Cardiac septum (tissue), 1 donor: ENCODE results near the gene RDH12. TPM values are rescaled to one million over a fixed set of nuclear protein-coding genes. Genes with fewer than 3 reads are reported as not detected.
"Not testable (repeated sequence)": the region's sequence is repeated elsewhere in the genome, so short reads cannot be mapped to it uniquely, and the experiment has no call there.

Experiments
- DNase-seq: peaks from one replicate; pipeline ENCODE4 v3.0.0-alpha.2; 2020; ENCODE audit warnings: low spot score
- intact Hi-C: fragments of 100-400 bp; cut with DNase I; formaldehyde crosslinking; loops from one replicate; pipeline ENCODE4 v1.14.0; 2022
- total RNA-seq: library from RNA; stranded (reverse); fragmentation: NEBNext Ultra II Directional; extraction: Animal tissue kit (Norgen Biotek cat#: 25700); gene quantifications from one replicate; pipeline ENCODE4 v1.2.1, GENCODE V29; 2021
- donor health status: DM: no; HTN: no; CAD: no.

The RDH12 gene
- total RNA-seq, 1 donor from 2014 or later: not detected

DNA sequence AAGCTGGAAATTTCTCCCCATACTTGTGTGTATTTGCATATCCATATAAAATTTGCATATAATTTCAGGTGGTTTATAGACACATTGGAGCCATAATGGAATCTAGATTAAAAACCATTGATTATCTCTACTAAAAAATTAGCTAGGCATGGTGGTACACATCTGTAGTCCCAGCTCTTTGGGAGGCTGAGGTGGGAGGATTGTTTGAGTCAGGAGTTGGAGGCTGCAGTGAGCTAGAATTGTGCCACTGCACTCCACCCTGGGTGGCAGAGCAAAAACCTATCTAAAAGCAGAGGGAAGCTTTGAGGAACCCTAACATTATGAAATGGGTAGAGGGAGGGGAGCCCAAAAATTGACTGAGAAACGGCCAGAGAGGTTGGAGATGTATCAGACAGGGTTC, 3.5 kb upstream of the RDH12 start:
- DNase-seq: no peak
- intact Hi-C loops: no loop called here

DNA sequence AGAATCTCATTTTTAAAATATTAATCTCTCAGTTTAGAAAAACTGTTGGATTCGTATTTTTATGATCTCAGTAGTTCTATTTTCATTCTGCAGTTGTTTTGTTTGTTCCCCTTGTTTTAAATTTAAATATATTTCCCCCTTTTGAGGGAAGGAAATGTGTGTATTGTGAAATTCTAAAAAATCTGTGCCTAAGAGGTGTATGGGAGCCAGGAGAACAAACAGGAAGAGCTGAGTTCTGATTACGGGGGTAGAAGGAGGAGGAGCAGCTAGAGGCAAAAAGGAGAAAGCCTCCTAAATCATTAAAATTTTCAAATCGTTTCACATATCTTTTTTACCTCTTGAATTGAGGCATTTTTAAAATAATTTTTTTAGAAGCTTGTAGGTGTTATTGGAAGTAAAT, 2.3 kb downstream of the RDH12 start:
- DNase-seq: no peak
- intact Hi-C loops: loop anchor here (2.0 to 10.0 kb wide), 3 partner anchors 85 to 279 kb away; partner anchors contain the start of gene ARG2

DNA sequence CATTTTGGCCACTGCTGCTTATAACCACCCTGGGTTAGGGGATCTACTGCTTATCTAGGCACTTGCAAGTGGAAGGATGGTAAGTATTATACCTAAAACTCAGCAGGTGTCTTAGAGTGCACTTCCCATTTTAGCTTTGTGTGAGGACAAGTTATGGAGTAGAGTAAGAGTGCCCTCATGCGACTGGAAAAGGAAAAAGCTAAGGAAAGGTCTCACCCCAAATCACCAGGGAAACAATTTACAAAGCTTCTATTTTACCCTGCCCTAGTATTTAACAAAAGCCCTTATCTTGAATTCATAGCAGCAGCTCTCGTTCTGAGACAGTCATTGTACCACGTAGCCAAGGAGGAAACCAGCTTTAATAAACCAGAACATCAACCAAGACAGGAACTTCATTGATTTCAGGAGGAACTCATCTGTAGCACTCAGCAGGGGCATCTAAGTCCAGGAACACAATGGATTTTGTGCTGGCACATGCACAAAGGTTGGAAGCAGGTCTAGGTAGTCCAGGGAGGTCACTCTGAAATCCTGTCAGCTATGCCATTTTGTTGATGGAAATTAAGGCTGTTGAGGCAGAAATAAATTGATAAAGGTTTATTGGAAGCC, 2.9 kb downstream of the RDH12 start:
- intact Hi-C loops: loop anchor here (2.0 to 10.0 kb wide), 3 partner anchors 86 to 280 kb away; partner anchors contain the start of gene ARG2
- no peak for DNase-seq

DNA sequence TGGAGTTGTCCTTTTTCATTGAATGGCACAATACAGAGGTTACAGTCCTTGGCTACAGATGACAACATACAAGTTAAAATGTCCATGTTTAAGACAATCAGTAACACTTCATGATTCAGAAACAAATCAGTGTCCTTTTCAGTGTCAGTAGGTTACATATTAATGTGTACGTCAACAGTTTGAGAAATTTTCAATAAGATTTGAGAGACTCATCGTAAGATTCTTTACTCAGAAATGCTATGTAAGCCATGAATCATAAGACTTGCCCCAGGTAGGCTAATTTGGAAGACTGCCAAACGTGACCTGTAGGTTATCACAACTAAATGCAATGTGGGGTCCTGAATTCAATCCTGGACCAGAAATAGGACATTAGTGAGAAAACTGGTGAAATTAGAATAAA, 3.5 kb downstream of the RDH12 start:
- intact Hi-C loops: loop anchor here (2.0 to 10.0 kb wide), 2 partner anchors 86 to 280 kb away; partner anchors contain the start of gene ARG2
- DNase-seq: no peak

DNA sequence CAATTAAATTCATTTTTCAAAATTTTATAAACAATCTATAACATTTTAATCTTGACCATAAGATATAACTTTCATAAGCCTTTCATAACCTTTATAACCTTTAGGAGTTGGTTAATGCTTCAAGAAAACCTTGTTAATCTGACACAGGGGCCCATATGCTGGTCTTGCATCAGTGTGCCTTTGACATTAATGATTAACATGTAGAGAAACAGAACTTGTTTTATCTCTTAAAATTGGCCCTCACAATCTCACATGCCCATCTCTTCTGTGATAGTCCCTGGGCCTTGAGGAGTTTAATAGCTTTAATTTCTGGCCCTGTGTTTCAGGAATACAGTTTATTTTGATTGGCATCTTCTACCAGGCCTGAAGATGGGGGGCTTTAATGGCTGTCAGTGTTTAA, 7.7 kb downstream of the RDH12 start:
- not testable (repeated sequence) for DNase-seq
- intact Hi-C loops: loop anchor here (10.0 kb wide), 1 partner anchor 285 kb away; no protein-coding TSS in a partner anchor

DNA sequence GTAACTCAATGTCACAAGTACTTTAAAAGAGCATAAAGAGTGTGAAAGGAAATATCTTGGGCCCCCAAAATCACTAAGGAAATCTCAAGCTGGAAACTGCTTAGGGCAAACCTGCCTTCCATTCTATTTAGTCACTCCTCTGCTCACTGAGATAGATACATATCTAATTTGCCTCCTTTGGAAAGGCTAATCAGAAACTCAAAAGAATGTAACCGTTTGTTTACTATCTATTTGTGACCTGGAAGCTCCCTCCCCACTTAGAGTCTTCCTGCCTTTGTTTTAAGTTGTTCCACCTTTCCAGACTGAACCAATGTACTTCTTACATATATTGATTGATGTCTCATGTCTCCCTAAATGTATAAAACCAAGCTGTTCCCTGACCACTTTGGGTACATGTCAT, 8.1 kb downstream of the RDH12 start:
- intact Hi-C loops: loop anchor here (10.0 kb wide), 1 partner anchor 285 kb away; no protein-coding TSS in a partner anchor
- DNase-seq: not testable (repeated sequence)

DNA sequence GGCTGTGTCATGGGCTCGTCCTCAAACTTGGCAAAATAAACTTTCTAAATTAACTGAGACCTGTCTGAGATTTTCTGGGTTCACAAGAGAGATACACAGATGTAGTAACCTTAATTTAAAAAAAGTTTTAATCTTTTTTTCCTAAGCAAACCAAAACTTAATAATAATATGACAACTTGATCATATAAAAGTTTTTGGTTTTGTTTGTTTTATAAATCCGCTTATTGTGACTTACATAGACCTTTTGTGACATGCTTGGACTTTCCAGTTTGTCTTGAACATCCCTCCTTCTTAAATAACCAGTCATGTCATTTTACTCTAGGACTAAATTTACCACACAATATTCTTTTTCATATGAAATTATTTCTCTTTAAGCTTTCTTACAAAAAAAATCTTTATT, 8.5 kb downstream of the RDH12 start:
- DNase-seq: no peak
- intact Hi-C loops: no loop called here

DNA sequence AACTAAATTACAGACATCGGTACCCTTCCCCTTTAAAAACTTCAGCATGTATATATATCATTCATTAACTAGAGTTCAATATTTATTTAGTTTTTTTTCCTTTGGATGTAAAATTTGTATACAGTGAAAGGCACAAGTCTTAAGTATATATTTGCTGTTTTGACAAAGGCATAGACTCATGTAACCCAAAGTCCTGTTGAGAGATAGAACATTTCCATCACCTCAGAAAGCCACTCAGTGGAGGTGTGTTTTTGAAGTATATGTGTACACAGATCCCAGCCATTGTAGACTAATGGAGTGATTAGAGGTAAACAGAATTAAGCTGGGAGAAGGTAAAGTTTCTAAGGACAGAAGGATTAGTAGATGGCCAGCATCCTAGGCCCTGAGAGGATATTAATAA, 15.4 kb downstream of the RDH12 start:
- intact Hi-C loops: no loop called here
- no peak for DNase-seq

DNA sequence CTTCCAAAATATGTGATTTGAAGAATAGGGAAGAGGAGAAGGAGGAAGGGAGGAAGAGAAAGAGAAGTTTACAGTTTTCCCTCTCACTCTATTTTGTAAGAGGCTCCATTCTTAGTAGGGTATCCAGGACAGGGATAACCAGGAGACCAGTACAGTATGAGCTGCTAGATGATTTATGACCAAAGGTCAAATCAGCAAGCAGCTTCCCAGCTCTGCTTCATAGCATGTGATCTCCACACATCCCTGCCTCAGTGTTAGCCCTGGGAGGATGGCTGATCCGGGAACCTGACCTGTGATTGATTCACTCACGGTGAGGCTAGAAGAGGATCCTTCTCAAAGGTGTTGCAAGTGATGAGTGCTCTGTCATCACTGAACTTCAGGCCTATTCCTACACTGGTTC, 16.6 kb downstream of the RDH12 start:
- no peak for DNase-seq
- intact Hi-C loops: no loop called here

DNA sequence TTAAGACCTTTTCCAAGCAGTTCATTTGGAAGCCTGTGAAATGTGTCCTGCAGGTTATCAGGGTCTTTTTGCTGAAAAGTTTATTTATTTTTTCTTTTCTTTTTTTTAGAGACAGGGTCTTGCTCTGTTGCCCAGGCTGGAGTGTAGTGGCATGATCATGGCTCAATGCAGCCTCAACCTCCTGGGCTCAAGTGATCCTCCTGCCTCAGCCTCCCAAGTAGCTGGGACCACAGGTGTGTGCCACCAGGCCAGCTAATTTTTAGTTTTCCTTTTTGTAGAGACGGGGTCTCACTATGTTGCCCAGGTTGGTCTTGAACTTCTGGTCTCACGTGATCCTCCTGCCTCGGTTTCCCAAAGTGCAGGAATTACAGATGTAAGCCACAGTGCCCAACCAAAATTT, 17.7 kb downstream of the RDH12 start:
- intact Hi-C loops: not testable (repeated sequence)

DNA sequence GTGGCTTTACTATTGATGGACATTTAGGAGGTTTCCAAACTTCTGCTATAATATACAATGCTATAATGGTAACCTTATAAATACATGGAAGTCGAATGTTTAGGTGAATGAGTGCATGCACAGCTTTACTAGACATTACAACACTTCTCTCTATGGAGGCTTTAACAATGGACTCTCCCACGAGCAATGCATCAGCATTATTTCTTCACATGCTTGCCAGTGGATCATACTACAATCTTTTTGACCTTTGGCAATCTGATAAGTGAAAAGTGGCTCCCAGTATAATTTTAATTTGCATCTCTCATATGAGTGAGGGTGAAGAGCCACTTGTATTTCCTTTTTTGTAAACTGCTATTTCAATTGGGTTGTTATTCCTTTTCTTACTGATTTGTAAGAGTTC, 18.2 kb downstream of the RDH12 start:
- DNase-seq: no peak
- intact Hi-C loops: no loop called here

More for the DNA sequence above, 17.7 kb downstream of the RDH12 start:
- not testable (repeated sequence) for DNase-seq

DNA sequence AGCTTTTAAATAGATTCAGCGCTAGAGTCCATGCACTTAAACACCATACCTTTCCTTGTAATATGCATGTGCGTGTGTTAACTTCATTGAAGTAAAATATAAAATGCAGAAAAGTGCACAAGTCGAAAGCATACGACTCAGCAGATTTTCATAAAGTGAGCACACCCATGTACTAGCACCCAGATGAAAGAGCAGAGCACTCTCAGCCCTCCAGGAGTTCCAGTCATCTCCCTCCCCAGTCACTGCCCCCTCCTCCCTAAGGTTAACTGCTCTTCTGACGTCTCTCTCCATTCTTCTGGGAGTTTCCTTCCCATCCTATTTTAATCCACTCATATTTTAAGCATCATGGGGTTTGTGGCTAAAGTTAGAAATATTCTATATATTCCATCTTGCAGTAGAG, 20.2 kb downstream of the RDH12 start:
- intact Hi-C loops: no loop called here
- no peak for DNase-seq

DNA sequence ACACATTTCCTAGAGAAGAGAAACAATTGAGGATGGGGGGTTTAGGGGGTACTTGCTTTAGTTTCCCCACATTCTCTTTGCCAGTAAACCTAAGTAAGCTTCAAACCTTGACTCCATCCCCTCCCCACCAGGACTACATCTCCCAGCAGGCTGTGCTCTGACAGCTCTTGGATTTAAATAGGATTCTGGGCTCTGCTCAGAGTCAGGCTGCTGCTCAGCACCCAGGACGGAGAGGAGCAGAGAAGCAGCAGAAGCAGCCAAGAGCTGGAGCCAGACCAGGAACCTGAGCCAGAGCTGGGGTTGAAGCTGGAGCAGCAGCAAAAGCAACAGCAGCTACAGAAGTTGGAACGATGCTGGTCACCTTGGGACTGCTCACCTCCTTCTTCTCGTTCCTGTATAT, 20.6 kb downstream of the RDH12 start:
- DNase-seq: peak; percentile 81
- intact Hi-C loops: no loop called here

DNA sequence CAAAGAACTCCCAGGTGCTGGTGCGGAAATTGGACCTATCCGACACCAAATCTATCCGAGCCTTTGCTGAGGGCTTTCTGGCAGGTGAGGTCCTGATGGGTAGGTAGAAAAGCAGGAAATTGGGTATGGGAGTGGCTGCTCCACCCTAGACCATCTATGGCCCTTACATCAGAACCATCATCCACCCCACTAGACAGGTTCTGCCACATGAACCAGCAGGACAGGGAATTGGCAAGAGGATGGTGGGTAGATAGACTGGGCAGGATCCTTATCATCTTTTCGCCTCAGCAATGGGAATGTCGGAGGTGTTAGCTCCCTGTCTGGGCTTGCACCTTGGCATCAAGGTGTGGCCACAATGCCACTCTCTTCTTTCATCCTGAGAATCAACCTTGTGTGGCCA, 23.5 kb downstream of the RDH12 start:
- intact Hi-C loops: no loop called here
- DNase-seq: no peak

DNA sequence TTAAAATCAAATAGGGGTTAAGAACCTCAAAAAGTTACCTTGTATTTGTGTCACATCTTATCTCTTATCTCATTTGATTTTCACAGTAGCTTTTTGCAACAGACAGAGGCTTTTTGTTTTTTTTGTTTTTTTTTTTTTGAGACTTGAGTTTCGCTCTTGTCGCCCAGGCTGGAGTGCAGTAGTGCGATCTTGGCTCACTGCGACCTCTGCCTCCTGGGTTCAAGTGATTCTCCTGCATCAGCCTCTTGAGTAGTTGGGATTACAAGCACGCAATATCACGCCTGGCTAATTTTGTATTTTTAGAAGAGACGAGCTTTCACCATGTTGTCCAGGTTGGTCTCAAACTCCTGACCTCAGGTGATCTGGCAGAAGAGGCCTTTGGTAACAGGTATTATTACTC, 25.7 kb downstream of the RDH12 start:
- no peak for DNase-seq
- intact Hi-C loops: no loop called here

DNA sequence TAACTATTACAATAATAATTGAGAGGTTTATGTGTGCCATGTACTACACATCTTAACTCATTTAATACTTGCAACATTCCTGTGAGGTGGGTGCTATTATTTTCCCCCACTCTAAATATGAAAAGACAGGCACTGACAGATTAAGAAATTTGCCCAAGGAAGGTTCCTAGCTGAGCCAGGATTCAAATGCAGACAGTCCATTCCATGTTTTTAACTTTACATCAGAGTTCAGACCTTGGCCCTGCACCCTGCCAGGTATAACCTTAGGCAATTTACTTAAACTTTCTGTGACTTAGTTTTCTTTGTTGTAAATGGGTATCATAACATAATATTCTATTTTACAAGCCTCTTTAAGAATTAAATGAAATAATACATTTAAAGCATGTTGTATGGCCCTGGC, 26.6 kb downstream of the RDH12 start:
- intact Hi-C loops: no loop called here
- DNase-seq: no peak

DNA sequence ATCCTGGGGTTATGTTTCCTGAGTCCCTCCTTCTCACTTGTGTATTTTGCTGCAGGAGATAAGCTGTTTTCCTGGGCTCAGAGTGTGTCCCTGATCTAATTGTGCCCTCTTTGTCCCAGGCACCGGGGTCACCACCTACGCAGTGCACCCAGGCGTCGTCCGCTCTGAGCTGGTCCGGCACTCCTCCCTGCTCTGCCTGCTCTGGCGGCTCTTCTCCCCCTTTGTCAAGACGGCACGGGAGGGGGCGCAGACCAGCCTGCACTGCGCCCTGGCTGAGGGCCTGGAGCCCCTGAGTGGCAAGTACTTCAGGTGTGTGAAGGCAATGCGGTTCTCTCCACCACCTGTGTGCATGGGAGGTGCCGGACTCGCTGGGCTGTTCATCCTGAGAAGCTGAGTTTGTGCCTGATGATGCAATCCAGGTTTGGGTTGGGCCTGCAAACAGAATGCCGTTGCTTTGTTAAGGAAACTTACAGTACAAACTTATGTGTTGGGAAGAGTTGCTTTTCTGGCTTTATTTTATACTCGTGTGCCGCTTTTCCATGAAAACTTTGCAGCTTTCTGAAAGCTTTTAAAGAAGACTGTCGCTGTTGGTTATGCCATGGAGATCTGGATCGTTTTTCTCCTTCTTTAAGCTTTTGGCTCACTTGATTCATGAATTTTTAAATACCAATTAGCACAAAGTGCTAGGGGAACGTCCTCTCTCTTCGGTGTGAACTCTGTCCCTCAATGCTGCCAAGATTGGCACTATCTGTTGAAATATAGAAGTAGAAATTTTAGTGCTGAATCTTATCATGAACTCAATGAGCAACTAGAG, 27.6 kb downstream of the RDH12 start:
- intact Hi-C loops: no loop called here
- DNase-seq: no peak

DNA sequence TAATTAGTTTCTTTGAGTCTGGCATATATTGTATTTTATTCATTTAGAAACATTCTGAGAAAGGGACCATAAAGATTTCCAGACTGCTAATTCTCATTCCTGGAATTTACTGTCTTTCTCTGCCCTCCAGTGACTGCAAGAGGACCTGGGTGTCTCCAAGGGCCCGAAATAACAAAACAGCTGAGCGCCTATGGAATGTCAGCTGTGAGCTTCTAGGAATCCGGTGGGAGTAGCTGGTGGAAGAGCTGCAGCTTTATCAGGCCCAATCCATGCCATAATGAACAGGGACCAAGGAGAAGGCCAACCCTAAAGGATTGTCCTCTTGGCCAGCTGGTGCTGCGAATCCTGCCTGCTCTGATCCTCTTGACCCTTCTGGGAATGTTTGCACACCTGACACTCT, 31.9 kb downstream of the RDH12 start:
- DNase-seq: no peak
- intact Hi-C loops: no loop called here

DNA sequence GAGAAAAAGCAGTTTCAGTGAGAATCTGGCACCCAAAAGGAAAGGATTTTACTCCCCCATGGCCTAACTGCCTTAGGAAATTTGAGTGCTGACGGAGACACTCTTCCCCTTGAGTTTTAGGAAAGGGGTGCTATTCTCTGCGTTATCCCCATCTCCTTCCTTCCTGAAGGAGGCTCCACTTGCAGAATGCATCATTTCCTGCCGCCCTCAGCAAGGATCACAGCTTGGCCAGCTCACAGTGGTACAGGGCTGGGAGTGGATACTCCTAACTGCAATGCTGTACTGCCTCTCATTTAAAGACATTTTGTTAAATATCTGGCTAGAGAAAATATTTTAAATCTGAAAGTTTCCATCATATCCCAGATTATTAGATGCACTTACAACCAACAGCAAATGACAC, 33.0 kb downstream of the RDH12 start:
- intact Hi-C loops: no loop called here
- DNase-seq: no peak

DNA sequence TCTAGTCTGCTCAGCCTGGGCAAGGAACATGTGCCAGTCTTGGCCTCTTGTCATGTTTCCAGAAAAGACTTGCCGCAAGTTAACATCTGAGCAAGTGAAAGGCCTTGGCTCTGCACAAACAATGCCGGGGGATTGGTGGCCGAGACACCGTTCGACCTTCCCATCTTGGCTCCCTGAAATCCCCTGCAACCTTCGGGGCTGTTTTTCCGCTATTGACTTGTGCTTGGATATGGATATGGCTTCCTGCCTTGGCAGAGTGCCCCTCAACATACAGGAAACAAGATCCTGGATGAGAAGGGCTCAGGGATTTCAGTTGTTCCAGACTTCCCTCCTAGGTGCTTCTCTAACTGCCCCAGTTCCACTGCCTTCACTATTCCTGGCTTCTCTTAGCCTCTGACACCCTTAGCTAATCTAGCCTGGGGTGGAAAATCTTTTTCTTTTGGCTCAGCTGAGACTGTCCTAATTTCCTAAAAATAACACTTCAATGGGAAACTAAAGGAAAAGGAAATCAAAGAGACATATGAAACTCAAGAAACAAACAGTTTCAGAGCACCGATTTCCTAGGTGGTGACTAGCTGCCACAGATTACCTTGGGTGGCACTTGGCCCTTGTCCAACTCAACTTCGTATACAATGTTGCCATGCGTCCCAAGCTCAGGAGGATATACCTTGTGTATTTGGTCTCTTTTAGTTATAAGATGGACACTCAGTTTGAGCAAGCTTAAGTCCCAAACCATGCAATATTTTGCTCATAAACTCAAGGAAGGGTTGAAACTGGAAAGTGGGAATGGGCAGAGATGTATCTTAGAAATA, 33.9 kb downstream of the RDH12 start:
- intact Hi-C loops: no loop called here

More for the DNA sequence above, 33.9 kb downstream of the RDH12 start:
- no peak for DNase-seq
